GM12874 (cell line): ENCODE results near the gene YTHDF1.
A peak's percentile ranks its signal among the peaks of the same experiment; 100 is the strongest.

Experiments
- TF ChIP-seq, protein P1 (sequence below): IDR thresholded peaks from 2 replicates; pipeline ENCODE4 v1.5.1; 2011; ENCODE audit warnings: low read depth, mild to moderate bottlenecking, control low read depth, low read length, moderate library complexity; ENCODE audit not compliant: insufficient read depth

The YTHDF1 gene

DNA sequence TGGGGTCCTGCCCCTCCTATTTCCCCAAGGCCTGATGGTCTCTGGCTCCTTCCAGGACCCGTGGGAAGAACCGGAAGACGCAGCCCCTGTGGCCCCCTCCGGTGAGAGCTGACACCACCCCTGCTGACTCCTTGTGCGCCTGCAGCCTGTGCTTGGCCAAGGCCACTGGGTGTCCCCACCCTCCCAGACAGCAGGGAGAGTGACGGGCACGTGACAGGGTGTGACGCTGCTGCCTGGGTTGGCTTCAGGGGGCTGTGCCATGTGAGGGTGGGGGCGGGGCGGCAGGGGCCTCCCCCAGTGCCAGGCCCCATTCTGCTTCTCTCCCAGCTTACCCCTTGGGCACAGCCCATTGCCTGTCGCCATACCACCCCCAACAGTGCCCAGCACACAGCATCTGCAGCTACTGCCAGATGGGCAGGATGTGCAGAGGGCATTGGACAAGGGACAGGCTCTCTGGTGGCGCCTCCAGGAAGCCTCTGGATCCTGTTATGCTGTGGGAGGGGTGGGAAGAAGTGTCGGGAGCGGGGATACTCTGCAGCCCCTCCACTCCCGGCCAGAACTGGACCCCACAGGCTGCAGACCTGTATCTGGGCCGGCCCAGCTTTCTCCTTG lies 22.7 kb upstream of the YTHDF1 start:
- TF ChIP-seq, protein P1, sequence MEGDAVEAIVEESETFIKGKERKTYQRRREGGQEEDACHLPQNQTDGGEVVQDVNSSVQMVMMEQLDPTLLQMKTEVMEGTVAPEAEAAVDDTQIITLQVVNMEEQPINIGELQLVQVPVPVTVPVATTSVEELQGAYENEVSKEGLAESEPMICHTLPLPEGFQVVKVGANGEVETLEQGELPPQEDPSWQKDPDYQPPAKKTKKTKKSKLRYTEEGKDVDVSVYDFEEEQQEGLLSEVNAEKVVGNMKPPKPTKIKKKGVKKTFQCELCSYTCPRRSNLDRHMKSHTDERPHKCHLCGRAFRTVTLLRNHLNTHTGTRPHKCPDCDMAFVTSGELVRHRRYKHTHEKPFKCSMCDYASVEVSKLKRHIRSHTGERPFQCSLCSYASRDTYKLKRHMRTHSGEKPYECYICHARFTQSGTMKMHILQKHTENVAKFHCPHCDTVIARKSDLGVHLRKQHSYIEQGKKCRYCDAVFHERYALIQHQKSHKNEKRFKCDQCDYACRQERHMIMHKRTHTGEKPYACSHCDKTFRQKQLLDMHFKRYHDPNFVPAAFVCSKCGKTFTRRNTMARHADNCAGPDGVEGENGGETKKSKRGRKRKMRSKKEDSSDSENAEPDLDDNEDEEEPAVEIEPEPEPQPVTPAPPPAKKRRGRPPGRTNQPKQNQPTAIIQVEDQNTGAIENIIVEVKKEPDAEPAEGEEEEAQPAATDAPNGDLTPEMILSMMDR, result 0 out of 2 replicates have a peak, but pooled peaks have one; percentile 21

- TF ChIP-seq, protein P1, result no peak
Observed at GRCh38 chr20:63238031-63238430, 22.1 kb upstream of the YTHDF1 start.

DNA sequence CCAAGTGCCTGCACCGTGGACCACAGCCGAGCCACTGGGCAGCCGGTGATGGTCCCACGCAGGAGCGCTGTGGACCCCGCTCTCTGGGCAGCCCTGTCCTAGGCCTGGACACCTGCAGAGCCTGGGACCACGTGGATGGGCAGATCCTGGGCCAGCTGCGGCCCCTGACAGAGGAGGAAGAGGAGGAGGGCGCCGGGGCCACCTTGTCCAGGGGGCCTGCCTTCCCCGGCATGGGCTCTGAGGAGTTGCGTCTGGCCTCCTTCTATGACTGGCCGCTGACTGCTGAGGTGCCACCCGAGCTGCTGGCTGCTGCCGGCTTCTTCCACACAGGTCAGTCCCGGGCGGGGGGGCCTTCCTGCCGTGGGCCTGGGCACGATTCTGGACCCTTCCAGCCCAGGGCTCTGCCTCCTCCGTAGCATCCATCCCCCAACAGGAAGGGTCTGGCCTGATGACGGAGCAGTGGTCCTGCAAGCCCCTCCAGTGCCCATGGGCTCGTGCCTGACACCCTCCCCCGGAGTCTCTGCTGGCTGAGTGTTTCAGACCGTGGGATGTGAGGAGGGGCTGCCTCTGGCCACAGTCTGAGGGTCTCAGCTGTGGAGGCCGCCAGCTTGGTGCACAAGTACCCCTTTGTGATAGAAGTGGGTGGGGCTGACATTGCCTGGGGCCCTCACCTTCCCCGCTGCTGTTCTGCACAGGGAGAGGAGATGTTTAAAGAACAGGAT lies 20.3 kb upstream of the YTHDF1 start:
- TF ChIP-seq, protein P1, result no peak

DNA sequence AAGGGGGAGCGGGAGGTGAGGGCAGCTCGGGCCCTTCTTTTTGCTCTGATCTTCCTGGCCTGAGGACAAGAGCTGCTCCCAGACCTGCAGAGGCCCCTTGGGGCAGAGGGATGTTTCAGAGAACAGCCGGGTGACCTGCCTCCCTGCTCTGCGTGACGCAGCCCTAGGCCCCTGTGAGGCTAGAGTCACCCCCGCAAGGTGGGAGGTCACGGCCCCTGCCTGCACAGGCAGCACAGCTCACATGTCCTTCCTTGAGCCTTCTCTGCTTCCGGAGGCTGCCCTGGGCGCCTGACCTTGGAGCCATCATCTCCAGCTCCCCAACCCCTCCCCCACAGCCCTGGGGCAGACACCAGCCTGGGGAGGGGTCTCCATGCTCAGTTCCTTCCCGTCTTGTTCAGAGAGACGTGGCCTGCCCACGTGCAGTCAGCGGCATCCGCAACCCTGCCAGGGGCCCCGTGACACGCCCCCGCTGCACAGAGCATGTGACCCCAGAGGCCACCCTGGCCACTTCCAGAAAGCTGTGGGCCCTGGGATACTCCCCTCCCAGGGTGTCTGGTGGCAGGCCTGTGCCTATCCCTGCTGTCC lies 19.6 kb upstream of the YTHDF1 start, which contains the start of gene BIRC7:
Gene BIRC7, plus strand, starts transcription at position 507 of the 585 bp plus-strand sequence. CDS start 192 bp downstream, outside the sequence.
- TF ChIP-seq, protein P1, result no peak

GRCh38 chr20:63234693-63235398 lies 18.9 kb upstream of the YTHDF1 start:
- TF ChIP-seq, protein P1, result peak; percentile 54

- TF ChIP-seq, protein P1, result no peak
Observed at GRCh38 chr20:63233924-63234323, 18.0 kb upstream of the YTHDF1 start.

- TF ChIP-seq, protein P1, result no peak
Observed at GRCh38 chr20:63233061-63233344, 17.1 kb upstream of the YTHDF1 start.
